Measurements from ENCODE around the gene ACAD8. TPM values are rescaled to one million over a fixed set of nuclear protein-coding genes. Genes with fewer than 3 reads are reported as not detected.

Gene ACAD8
- total RNA-seq, 1 donor from 2014 or later = 37.6 TPM

Other genes with a start within 250 kb of the ACAD8 start
- 23.1 TPM for gene JAM3, start 184.5 kb upstream of the ACAD8 start, total RNA-seq
- gene NCAPD3, start 29.6 kb upstream of the ACAD8 start, total RNA-seq = 11.1 TPM
- 38.8 TPM for gene VPS26B, start 28.9 kb upstream of the ACAD8 start, total RNA-seq
- gene THYN1, start 216 bp upstream of the ACAD8 start, total RNA-seq = 35.4 TPM
- gene GLB1L3, start 22.8 kb downstream of the ACAD8 start, total RNA-seq = not detected
- gene GLB1L2, start 78.4 kb downstream of the ACAD8 start, total RNA-seq = 0.30 TPM
- gene B3GAT1, start 158.7 kb downstream of the ACAD8 start, total RNA-seq = 0.11 TPM

Measured in Right ventricle myocardium superior (tissue), 1 donor.